Endothelial cell of umbilical vein (primary cell): Measurements from ENCODE around the gene APBB2. TPM values are rescaled to one million over a fixed set of nuclear protein-coding genes. Genes with fewer than 3 reads are reported as not detected.
A peak's percentile ranks its signal among the peaks of the same experiment; 100 is the strongest.

Source experiments
- BruUV-seq: library from RNA; stranded (reverse); fragments of 400-500 nt; replicated peaks from 2 replicates; lab custom pipeline; 2021; lab: Mats Ljungman, UMichigan
- CTCF ChIA-PET: fragments of 300-600, 350-600 bp; sonication (Branson Sonifier 250); formaldehyde crosslinking; loops from one replicate; lab custom pipeline; 2021; ENCODE audit warnings: antibody characterized with exemption, inconsistent platforms; lab: Charles Lee
- POLR2A ChIA-PET: fragments of 300-600, 350-600 bp; sonication (Branson Sonifier 250); formaldehyde crosslinking; loops from one replicate; lab custom pipeline; 2021; ENCODE audit warnings: antibody characterized with exemption, inconsistent platforms; lab: Charles Lee
- DNase-seq: peaks from one replicate; pipeline ENCODE4 v3.0.0-alpha.2; 2011; ENCODE audit warnings: low read depth, low spot score
- FAIRE-seq: peaks from 2 replicates; lab custom pipeline; 2011; peaks lifted over from hg19 to GRCh38; lab: Jason Lieb, UNC
- H2AFZ ChIP-seq: 2 replicates; pipeline ENCODE4 v1.6.0; 2012; ENCODE audit warnings: low read depth, low read length, control low read depth, inconsistent platforms
- H3K27ac ChIP-seq: 2 replicates; pipeline ENCODE4 v1.5.1; 2011; ENCODE audit warnings: low read depth, mild to moderate bottlenecking, control low read depth, low read length, moderate library complexity; ENCODE audit not compliant: insufficient read depth
- H3K27me3 ChIP-seq, 2 experiments: 2 replicates each; pipeline versions ENCODE4 v1.6.0 to v1.6.1; 2011; ENCODE audit warnings: low read length in 2 of 2, mixed read lengths in 1 of 2; ENCODE audit not compliant: control insufficient read depth in 2 of 2, insufficient read depth in 2 of 2
- H3K36me3 ChIP-seq, 2 experiments: 2 replicates in 1 of 2; 3 replicates in 1 of 2; pipeline ENCODE4 v1.5.1; 2011; ENCODE audit warnings: low read length in 2 of 2, mild to moderate bottlenecking in 1 of 2, moderate library complexity in 1 of 2; ENCODE audit not compliant: control insufficient read depth in 2 of 2, insufficient read depth in 2 of 2; ENCODE audit errors: extremely low read depth in 1 of 2
- H3K4me1 ChIP-seq: 3 replicates; pipeline ENCODE4 v1.5.1; 2011; ENCODE audit warnings: mild to moderate bottlenecking, low read length; ENCODE audit not compliant: control insufficient read depth, insufficient read depth; ENCODE audit errors: extremely low read depth
- H3K4me2 ChIP-seq: 2 replicates; pipeline ENCODE4 v1.6.1; 2011; ENCODE audit warnings: low read length, control low read depth, mixed read lengths; ENCODE audit not compliant: insufficient read depth
- H3K4me3 ChIP-seq, 3 experiments: fragments of 200-600 bp in 1 of 3; sonication (generic), shearing (Covaris generic) in 1 of 3; replicated peaks in 1 of 3; 2 replicates each; pipeline ENCODE4 v1.5.1; 2011 to 2016; ENCODE audit warnings: control low read depth in 3 of 3, low read length in 3 of 3, mild to moderate bottlenecking in 2 of 3, inconsistent platforms in 1 of 3, low read depth in 1 of 3, moderate library complexity in 1 of 3; ENCODE audit not compliant: insufficient read depth in 1 of 3
- H3K79me2 ChIP-seq: 2 replicates; pipeline ENCODE4 v1.6.0; 2012; ENCODE audit warnings: low read length, inconsistent platforms; ENCODE audit not compliant: control insufficient read depth, insufficient read depth
- H3K9ac ChIP-seq: replicated peaks from 2 replicates; pipeline ENCODE3; 2011; ENCODE audit warnings: low read length, control low read depth; ENCODE audit not compliant: insufficient read depth; ENCODE audit errors: extremely low read depth
- H3K9me1 ChIP-seq: replicated peaks from 3 replicates; pipeline ENCODE4 v1.6.0; 2011; ENCODE audit warnings: mild to moderate bottlenecking, low read length; ENCODE audit not compliant: control insufficient read depth, insufficient read depth; ENCODE audit errors: extremely low read depth
- H3K9me3 ChIP-seq: replicated peaks from 2 replicates; pipeline ENCODE4 v1.5.1; 2012; ENCODE audit warnings: low read length, inconsistent platforms; ENCODE audit not compliant: control insufficient read depth, insufficient read depth
- H4K20me1 ChIP-seq: replicated peaks from 2 replicates; pipeline ENCODE3; 2011; ENCODE audit warnings: mild to moderate bottlenecking, low read length; ENCODE audit not compliant: control insufficient read depth, insufficient read depth; ENCODE audit errors: extremely low read depth
- CTCF ChIP-seq, 2 donors: IDR thresholded peaks; 1 replicate in 1 of 2; 2 replicates in 1 of 2; pipeline ENCODE4 v1.5.1; 2011; ENCODE audit warnings: low read length in 2 of 2, mild to moderate bottlenecking in 2 of 2, moderate library complexity in 2 of 2, control low read depth in 1 of 2, inconsistent platforms in 1 of 2, low read depth in 1 of 2; ENCODE audit not compliant: insufficient read depth in 1 of 2; ENCODE audit errors: extremely low read depth in 1 of 2
- EZH2 ChIP-seq: IDR thresholded peaks from 2 replicates; pipeline ENCODE4 v1.6.1; 2012; ENCODE audit warnings: borderline replicate concordance, low read depth, mild to moderate bottlenecking, moderate library complexity, low read length, inconsistent platforms; ENCODE audit not compliant: severe bottlenecking
- FOS ChIP-seq: IDR thresholded peaks from 2 replicates; pipeline ENCODE4 v1.6.1; 2011; ENCODE audit warnings: mild to moderate bottlenecking, low read length, moderate library complexity, borderline replicate concordance; ENCODE audit not compliant: insufficient read depth
- GATA2 ChIP-seq: IDR thresholded peaks from 2 replicates; pipeline ENCODE4 v1.7.0; 2011; ENCODE audit warnings: low read depth, mild to moderate bottlenecking, moderate library complexity, mixed read lengths, low read length; ENCODE audit not compliant: insufficient read length, insufficient read depth
- JUN ChIP-seq: IDR thresholded peaks from 2 replicates; pipeline ENCODE4 v1.6.1; 2011; ENCODE audit warnings: borderline replicate concordance, low read depth; ENCODE audit not compliant: insufficient read length, insufficient read depth
- MAX ChIP-seq: IDR thresholded peaks from 2 replicates; pipeline ENCODE4 v1.6.1; 2011; ENCODE audit not compliant: insufficient read depth, insufficient read length
- MYC ChIP-seq: IDR thresholded peaks from one replicate; pipeline ENCODE4 v1.6.1; 2011; ENCODE audit warnings: mild to moderate bottlenecking, low read depth, low read length
- POLR2A ChIP-seq: IDR thresholded peaks from 2 replicates; pipeline ENCODE4 v1.6.1; 2012; ENCODE audit warnings: low read depth, mild to moderate bottlenecking, control low read depth, low read length
- POLR2AphosphoS5 ChIP-seq: IDR thresholded peaks from 2 replicates; pipeline ENCODE4 v1.6.1; 2012; ENCODE audit warnings: low read depth, mild to moderate bottlenecking, control low read depth, low read length, moderate library complexity; ENCODE audit not compliant: insufficient read depth
- dilution Hi-C: fragments of 300-500 bp; cut with MboI; formaldehyde crosslinking; loops from one replicate; pipeline ENCODE4 v1.15.0; 2019; ENCODE audit warnings: low sequenced_read_pairs; ENCODE audit not compliant: extremely low pct_ligation_motif_present
- intact Hi-C: fragments of 100-400 bp; cut with micrococcal nuclease; formaldehyde crosslinking; loops from one replicate; pipeline ENCODE4 v1.10.0; 2022
- polyA plus RNA-seq, 4 experiments: library from polyadenylated mRNA; depleted of rRNA in 3 of 4; stranded (reverse) in 3 of 4; unstranded in 1 of 4; fragments of >200 nt; gene quantifications; 2 replicates each; pipeline versions ENCODE4 v1.2.1 to v1.2.3, GENCODE V29; 2011 to 2012; ENCODE audit warnings: missing spikeins in 1 of 4
- total RNA-seq: library from RNA; stranded (reverse); gene quantifications from 2 replicates; pipeline ENCODE4 v1.2.3, GENCODE V29; 2021

The APBB2 gene
- total and polyA plus RNA-seq, 2 donors (not counting 3 experiments of a cell fraction or from before 2014, with no cell fraction given) = 79.8 to 124 TPM

- H3K79me2 ChIP-seq = peaks cover 2% of the 10 kb centered on the region
- no peak overlapping the region for H3K4me2 ChIP-seq
- no peak overlapping the region for H3K27ac ChIP-seq
- no peaks in the 10 kb centered on the region for H4K20me1 ChIP-seq
- intact Hi-C loops (no loop called here), dilution Hi-C loops (loop anchor here (25.0 kb wide), 1 partner anchor 272 kb away; the partner anchor contains the start of gene APBB2)
- no TSS peak for BruUV-seq
- no peak overlapping the region for H3K9ac ChIP-seq
- no peaks in the 10 kb centered on the region for H3K27me3 ChIP-seq
- no peaks in the 10 kb centered on the region for H3K9me3 ChIP-seq
- H3K36me3 ChIP-seq = peaks cover 5 to 8% of the 10 kb centered on the region in 2 experiments
- peaks cover 6% of the 10 kb centered on the region for H3K4me1 ChIP-seq
- FAIRE-seq (peak; percentile 8), DNase-seq (no peak)
- CTCF ChIA-PET = interaction anchor here (1.4 to 2.7 kb wide), 4 partner anchors 9 to 17 kb away, joined by 3 to 11 read pairs (median 6); no protein-coding TSS in a partner anchor
- POLR2A ChIA-PET = no interaction called here
- TF ChIP-seq JUN = no peak
- no peak for TF ChIP-seq POLR2AphosphoS5
- no peak for TF ChIP-seq EZH2
- TF ChIP-seq CTCF (IDR thresholded peaks at IDR 0.05; ENCODE audit: extremely low read depth in 1 of 2, insufficient read depth in 1 of 2, low read depth in 1 of 2, low read length in 2 of 2) = no peak
- no peak for TF ChIP-seq POLR2A
- TF ChIP-seq FOS = no peak
- no peak for TF ChIP-seq MYC
- TF ChIP-seq MAX = no peak
- TF ChIP-seq GATA2 = no peak
- no peak overlapping the region for H2AFZ ChIP-seq
- H3K9me1 ChIP-seq = no peaks in the 10 kb centered on the region
- no peak overlapping the region for H3K4me3 ChIP-seq
Measured at GRCh38 chr4:40940317-40940741, 274.0 kb downstream of the APBB2 start.
